T-helper 17 cell (primary cell): ENCODE measurements around the gene CSF1. TPM values are rescaled to one million over a fixed set of nuclear protein-coding genes. Genes with fewer than 3 reads are reported as not detected.

Experiments
- ATAC-seq: fragments of 150-1000 bp; cut with Tn5 transposase; 2 replicates; pipeline ENCODE4 v1.10.0; 2021; ENCODE audit warnings: mild to moderate bottlenecking, moderate library complexity
- DNase-seq, 3 donors: peaks; one replicate each; pipeline versions ENCODE4 v3.0.0 to v3.0.0-alpha.2; 2020 to 2021
- H3K9me3 ChIP-seq: one replicate; pipeline ENCODE4 v1.7.0; 2013; ENCODE audit warnings: low read length, mild to moderate bottlenecking; ENCODE audit not compliant: control insufficient read depth, poor library complexity, severe bottlenecking
- H3K27ac Mint-ChIP-seq: one replicate; pipeline ENCODE4 v1.8.0; 2022; ENCODE audit warnings: mild to moderate bottlenecking, moderate library complexity, mixed read lengths
- H3K27me3 Mint-ChIP-seq: one replicate; pipeline ENCODE4 v1.8.0; 2022; ENCODE audit warnings: mixed read lengths
- H3K36me3 Mint-ChIP-seq: one replicate; pipeline ENCODE4 v1.8.0; 2022; ENCODE audit warnings: low read depth, mixed read lengths
- H3K4me1 Mint-ChIP-seq: one replicate; pipeline ENCODE4 v1.8.0; 2022; ENCODE audit warnings: mild to moderate bottlenecking, mixed read lengths
- H3K4me3 Mint-ChIP-seq: one replicate; pipeline ENCODE4 v1.8.0; 2022; ENCODE audit warnings: mild to moderate bottlenecking, moderate library complexity, mixed read lengths
- total RNA-seq, 4 donors: library from RNA in 2 of 4; stranded (reverse) in 2 of 4; gene quantifications; one replicate each; pipeline ENCODE4 v1.2.3 and lab custom pipeline; 2022 to 2026

CSF1 gene
- total RNA-seq, 2 donors from 2014 or later = 15.4 to 20.3 TPM

DNA sequence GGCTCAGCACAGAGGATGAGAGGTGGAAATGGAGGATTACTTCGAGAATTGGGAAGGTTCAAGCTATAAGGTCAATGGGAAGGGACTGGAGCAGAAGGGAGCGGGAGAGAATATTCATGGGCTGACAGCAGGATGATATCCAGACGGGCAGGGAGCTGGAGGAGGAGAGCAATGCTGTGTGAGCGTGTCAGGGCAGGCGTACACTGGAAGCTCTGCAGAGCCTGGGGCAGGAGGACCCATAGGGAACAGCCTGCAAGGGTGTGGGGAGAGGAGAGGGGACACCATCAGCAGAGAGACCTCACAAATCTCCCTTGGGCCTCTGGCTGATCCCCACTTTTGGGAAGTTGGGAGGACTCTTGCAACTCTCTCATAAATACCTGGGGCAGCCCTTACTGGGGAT is 13.7 kb downstream of the CSF1 start:
- no peaks in the 10 kb centered on the region for H3K9me3 ChIP-seq
- ATAC-seq = no peak
- peaks cover 18% of the 10 kb centered on the region for H3K4me1 Mint-ChIP-seq
- DNase-seq = no peak
- peaks cover 22% of the 10 kb centered on the region for H3K36me3 Mint-ChIP-seq
- no peaks in the 10 kb centered on the region for H3K27me3 Mint-ChIP-seq
- no peak overlapping the region for H3K27ac Mint-ChIP-seq
- H3K4me3 Mint-ChIP-seq = no peak overlapping the region

DNA sequence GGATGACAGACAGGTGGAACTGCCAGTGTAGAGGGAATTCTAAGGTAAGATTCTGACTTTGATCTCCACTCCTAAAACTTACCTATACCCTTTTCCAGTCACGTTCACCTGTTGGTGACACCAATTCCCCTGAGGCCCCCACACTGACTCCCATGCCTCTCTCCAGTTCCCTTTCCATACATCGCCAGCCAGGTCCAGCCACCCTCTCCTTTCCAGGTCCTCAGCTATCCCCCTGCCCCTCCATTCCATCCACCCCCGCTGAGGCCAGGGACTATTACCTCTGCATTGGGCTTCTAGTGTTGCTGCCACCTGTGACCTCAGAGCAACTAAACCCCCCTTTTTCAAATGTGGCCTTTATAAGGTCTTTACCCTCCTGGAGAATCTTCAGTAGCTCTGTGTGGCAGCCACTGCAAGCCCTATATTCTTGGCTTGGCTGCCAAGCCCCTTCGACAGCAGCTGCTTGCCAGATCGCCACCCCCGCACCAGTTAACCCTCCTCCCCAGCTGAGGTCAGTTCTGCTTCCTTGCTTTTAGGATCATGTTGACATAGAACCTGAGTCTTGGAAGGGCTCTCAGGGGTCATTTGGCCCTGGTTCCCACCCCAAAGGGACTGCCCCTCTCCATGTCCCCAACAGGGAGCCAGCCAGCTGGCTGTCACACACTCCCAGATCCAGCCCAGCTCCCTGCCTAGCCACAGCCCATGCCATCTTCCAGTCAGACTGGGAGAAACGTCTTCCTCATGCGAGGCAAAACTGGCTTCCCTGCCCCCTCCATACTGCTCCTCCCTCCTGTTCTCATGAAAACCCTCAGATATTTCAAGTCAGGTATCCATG is 14.7 kb downstream of the CSF1 start:
- H3K36me3 Mint-ChIP-seq = peaks cover 23% of the 10 kb centered on the region
- no peak overlapping the region for H3K4me3 Mint-ChIP-seq
- no peaks in the 10 kb centered on the region for H3K9me3 ChIP-seq
- H3K27me3 Mint-ChIP-seq = no peaks in the 10 kb centered on the region
- H3K27ac Mint-ChIP-seq = peak overlapping the region; percentile 42
- DNase-seq (no peak), ATAC-seq (no peak)
- peaks cover 16% of the 10 kb centered on the region for H3K4me1 Mint-ChIP-seq

DNA sequence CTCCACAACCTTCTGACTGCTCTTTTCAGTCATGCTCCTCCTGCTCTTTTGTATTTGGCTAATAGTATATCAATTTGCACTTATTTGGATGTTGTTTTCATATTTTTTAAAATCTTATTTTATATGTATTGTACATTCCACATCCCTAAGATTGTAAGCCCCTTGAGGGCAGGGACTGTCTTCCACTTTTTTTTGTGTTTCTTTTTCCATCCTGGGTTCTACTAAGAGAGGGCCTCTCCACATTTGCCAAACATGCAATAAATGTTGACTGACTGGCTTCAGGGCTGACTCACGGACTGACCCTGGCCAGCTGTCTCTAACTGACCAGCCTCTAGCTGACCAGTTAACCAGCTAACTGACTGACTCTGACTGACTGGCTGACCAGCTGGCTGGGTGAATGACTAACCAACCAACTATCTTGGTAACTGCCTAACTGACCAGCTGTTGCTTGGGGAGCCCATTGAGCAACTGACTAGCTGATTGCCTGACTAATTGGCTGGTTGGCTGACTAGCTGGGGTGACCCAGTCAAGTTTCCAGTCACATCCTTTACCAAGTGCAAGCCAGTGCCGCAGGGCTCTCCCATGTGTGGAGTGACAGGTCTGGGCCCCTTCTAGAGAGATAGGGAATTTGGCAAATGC is 16.1 kb downstream of the CSF1 start:
- no peak overlapping the region for H3K4me3 Mint-ChIP-seq
- H3K4me1 Mint-ChIP-seq = peaks cover 9% of the 10 kb centered on the region
- ATAC-seq (no peak), DNase-seq (no peak)
- H3K27me3 Mint-ChIP-seq = no peaks in the 10 kb centered on the region
- H3K9me3 ChIP-seq = no peaks in the 10 kb centered on the region
- peaks cover 15% of the 10 kb centered on the region for H3K36me3 Mint-ChIP-seq
- H3K27ac Mint-ChIP-seq = no peak overlapping the region

DNA sequence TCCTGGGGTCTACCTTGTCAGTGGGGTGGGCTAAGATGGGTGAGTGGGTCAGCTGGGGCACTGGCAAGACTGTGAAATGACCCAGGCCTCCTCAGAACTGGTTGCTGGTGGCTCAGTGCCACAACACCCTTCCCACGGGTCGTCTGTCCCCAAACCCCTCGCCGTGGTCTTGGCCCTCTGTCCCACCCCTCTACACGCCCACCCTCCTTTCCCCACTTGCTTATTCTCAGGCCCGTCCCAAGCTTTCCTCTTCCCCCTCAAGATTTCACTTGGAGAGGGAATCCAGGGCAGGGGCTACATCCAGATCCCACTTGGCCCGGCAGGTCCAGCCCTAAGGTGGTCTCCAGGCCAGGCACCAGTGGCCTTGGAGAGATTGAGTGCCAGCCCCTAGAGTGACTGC is 16.7 kb downstream of the CSF1 start:
- Mint-ChIP-seq H3K27me3 (no peaks in the 10 kb centered on the region), H3K27ac (no peak overlapping the region), H3K4me3 (no peak overlapping the region), H3K4me1 (peaks cover 9% of the 10 kb centered on the region), H3K36me3 (peaks cover 15% of the 10 kb centered on the region)
- H3K9me3 ChIP-seq = no peaks in the 10 kb centered on the region
- ATAC-seq (no peak), DNase-seq (no peak)

DNA sequence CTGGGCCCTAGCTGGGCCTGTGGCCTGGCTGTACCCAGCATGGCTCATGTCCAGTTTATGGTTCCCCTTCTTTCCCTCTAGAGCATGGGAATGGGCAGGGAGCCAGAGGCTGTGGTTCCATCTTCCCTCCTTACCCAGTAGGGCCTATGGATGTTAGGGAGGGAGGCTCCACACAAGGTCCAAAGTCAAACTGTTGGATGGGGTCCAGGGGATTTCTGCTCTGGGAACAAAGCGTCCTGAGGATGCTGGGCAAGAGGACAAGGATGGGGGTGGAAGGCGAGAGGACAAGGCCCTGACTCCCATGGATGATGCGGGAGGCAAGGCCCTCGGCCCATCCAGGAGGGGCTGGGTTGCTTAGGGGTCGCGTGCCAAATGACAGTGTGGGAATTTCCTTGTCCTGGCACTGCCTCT is 17.3 kb downstream of the CSF1 start:
- DNase-seq (no peak), ATAC-seq (no peak)
- H3K27me3 Mint-ChIP-seq = no peaks in the 10 kb centered on the region
- H3K4me1 Mint-ChIP-seq = peaks cover 7% of the 10 kb centered on the region
- H3K27ac Mint-ChIP-seq = no peak overlapping the region
- no peak overlapping the region for H3K4me3 Mint-ChIP-seq
- peaks cover 13% of the 10 kb centered on the region for H3K36me3 Mint-ChIP-seq
- no peaks in the 10 kb centered on the region for H3K9me3 ChIP-seq

DNA sequence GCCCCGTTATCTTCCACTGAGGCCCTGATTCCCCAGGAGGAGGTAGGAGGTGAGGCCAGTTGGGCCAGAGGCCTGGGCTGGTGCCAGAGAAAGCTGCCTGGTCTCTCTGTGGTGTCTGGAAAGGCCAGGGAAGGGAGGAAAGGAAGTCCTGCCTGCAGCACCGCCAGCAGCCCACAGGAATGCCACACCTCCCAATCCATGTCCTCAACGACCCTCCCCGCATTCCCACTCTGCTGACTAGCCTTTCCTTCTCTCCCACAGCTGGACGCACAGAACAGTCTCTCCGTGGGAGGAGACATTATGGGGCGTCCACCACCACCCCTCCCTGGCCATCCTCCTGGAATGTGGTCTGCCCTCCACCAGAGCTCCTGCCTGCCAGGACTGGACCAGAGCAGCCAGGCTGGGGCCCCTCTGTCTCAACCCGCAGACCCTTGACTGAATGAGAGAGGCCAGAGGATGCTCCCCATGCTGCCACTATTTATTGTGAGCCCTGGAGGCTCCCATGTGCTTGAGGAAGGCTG is 18.0 kb downstream of the CSF1 start:
- H3K9me3 ChIP-seq = no peaks in the 10 kb centered on the region
- DNase-seq = no peak
- Mint-ChIP-seq H3K27ac (no peak overlapping the region), H3K27me3 (no peaks in the 10 kb centered on the region), H3K36me3 (peaks cover 12% of the 10 kb centered on the region), H3K4me1 (peaks cover 6% of the 10 kb centered on the region), H3K4me3 (no peak overlapping the region)
- ATAC-seq = no peak

DNA sequence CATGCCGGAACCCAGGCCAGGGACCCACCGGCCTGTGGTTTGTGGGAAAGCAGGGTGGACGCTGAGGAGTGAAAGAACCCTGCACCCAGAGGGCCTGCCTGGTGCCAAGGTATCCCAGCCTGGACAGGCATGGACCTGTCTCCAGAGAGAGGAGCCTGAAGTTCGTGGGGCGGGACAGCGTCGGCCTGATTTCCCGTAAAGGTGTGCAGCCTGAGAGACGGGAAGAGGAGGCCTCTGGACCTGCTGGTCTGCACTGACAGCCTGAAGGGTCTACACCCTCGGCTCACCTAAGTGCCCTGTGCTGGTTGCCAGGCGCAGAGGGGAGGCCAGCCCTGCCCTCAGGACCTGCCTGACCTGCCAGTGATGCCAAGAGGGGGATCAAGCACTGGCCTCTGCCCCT is 18.5 kb downstream of the CSF1 start:
- Mint-ChIP-seq H3K4me3 (no peak overlapping the region), H3K4me1 (peaks cover 6% of the 10 kb centered on the region), H3K27ac (no peak overlapping the region), H3K36me3 (peaks cover 12% of the 10 kb centered on the region), H3K27me3 (no peaks in the 10 kb centered on the region)
- DNase-seq (no peak), ATAC-seq (no peak)
- no peaks in the 10 kb centered on the region for H3K9me3 ChIP-seq

DNA sequence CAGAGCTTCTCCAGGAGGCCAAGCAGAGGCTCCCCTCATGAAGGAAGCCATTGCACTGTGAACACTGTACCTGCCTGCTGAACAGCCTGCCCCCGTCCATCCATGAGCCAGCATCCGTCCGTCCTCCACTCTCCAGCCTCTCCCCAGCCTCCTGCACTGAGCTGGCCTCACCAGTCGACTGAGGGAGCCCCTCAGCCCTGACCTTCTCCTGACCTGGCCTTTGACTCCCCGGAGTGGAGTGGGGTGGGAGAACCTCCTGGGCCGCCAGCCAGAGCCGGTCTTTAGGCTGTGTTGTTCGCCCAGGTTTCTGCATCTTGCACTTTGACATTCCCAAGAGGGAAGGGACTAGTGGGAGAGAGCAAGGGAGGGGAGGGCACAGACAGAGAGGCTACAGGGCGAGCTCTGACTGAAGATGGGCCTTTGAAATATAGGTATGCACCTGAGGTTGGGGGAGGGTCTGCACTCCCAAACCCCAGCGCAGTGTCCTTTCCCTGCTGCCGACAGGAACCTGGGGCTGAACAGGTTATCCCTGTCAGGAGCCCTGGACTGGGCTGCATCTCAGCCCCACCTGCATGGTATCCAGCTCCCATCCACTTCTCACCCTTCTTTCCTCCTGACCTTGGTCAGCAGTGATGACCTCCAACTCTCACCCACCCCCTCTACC is 19.1 kb downstream of the CSF1 start:
- H3K4me1 Mint-ChIP-seq = peaks cover 6% of the 10 kb centered on the region
- H3K27ac Mint-ChIP-seq = no peak overlapping the region
- H3K9me3 ChIP-seq = no peaks in the 10 kb centered on the region
- H3K27me3 Mint-ChIP-seq = no peaks in the 10 kb centered on the region
- H3K4me3 Mint-ChIP-seq = no peak overlapping the region
- ATAC-seq (no peak), DNase-seq (no peak)
- H3K36me3 Mint-ChIP-seq = peaks cover 9% of the 10 kb centered on the region

DNA sequence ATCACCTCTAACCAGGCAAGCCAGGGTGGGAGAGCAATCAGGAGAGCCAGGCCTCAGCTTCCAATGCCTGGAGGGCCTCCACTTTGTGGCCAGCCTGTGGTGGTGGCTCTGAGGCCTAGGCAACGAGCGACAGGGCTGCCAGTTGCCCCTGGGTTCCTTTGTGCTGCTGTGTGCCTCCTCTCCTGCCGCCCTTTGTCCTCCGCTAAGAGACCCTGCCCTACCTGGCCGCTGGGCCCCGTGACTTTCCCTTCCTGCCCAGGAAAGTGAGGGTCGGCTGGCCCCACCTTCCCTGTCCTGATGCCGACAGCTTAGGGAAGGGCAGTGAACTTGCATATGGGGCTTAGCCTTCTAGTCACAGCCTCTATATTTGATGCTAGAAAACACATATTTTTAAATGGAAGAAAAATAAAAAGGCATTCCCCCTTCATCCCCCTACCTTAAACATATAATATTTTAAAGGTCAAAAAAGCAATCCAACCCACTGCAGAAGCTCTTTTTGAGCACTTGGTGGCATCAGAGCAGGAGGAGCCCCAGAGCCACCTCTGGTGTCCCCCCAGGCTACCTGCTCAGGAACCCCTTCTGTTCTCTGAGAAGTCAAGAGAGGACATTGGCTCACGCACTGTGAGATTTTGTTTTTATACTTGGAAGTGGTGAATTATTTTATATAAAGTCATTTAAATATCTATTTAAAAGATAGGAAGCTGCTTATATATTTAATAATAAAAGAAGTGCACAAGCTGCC is 19.8 kb downstream of the CSF1 start:
- ATAC-seq (no peak), DNase-seq (no peak)
- no peak overlapping the region for H3K27ac Mint-ChIP-seq
- no peaks in the 10 kb centered on the region for H3K9me3 ChIP-seq
- peaks cover 4% of the 10 kb centered on the region for H3K36me3 Mint-ChIP-seq
- no peaks in the 10 kb centered on the region for H3K27me3 Mint-ChIP-seq
- peaks cover 6% of the 10 kb centered on the region for H3K4me1 Mint-ChIP-seq
- H3K4me3 Mint-ChIP-seq = no peak overlapping the region

DNA sequence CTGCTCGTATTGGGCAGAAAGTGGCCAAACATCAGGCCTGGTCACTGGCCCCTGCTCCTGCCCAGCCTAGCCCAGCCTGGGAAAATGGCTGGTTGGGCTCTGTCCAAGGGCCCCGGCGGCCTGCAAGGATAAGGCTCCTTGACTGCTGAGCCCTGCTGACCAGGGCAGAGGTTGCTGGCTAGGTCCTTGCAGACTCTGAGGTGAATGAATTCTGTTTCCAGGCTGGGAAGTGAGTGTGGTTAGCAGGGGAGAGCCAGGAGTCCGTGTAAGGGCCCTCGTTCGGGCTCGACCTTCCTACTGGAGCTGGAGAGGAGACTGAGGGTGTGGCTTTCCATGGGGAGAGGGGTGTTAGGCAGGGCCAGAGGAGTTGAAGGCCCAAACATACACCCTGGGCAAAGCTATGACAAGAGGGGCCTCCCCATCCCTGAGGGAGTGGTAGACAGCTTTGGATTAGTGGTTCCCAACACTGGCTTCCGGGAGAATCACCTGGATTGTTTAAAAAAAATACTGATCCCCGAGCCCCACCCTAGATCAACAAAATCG is 20.6 kb downstream of the CSF1 start:
- ATAC-seq (no peak), DNase-seq (no peak)
- peaks cover 6% of the 10 kb centered on the region for H3K4me1 Mint-ChIP-seq
- no peak overlapping the region for H3K27ac Mint-ChIP-seq
- no peaks in the 10 kb centered on the region for H3K27me3 Mint-ChIP-seq
- H3K4me3 Mint-ChIP-seq = no peak overlapping the region
- H3K36me3 Mint-ChIP-seq = peaks cover 3% of the 10 kb centered on the region
- no peaks in the 10 kb centered on the region for H3K9me3 ChIP-seq

DNA sequence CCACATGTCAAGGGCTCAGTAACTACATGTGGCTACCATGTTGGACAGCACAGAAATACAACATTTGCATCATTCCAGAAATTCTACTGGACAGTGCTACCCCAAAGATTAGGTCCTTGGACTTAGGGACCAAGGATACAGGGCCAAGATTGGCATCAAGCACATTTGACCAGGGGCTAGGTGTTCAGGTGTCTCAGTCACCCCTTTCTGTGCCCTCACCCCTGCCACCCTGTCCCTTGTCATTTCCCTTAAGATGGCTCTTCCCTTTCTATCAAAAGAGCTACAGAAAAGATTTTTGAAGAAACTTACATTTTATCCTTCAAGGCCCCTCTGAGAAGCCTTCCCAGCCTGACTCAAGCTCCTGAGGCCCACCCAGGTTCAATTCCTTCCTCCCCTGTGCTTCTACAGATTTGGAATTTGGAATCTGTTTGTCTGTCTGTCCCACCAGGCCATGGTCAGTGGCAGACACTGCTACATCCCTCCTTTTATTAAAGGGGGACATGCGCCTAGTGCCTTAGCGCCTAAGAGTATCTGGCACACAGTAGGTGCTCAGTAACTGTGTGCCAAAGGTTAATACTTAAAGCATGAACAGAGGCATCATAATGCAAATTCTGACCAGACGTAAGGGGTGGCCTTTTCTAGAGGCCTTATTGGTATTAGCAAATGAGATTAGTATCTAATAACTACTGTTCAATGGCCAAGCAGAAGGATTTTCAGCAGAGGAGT is 21.4 kb downstream of the CSF1 start:
- no peak overlapping the region for H3K4me3 Mint-ChIP-seq
- H3K36me3 Mint-ChIP-seq = peaks cover 2% of the 10 kb centered on the region
- peaks cover 6% of the 10 kb centered on the region for H3K4me1 Mint-ChIP-seq
- peak overlapping the region; percentile 17 for H3K27ac Mint-ChIP-seq
- no peaks in the 10 kb centered on the region for H3K9me3 ChIP-seq
- no peak for ATAC-seq
- DNase-seq = no peak
- H3K27me3 Mint-ChIP-seq = no peaks in the 10 kb centered on the region

DNA sequence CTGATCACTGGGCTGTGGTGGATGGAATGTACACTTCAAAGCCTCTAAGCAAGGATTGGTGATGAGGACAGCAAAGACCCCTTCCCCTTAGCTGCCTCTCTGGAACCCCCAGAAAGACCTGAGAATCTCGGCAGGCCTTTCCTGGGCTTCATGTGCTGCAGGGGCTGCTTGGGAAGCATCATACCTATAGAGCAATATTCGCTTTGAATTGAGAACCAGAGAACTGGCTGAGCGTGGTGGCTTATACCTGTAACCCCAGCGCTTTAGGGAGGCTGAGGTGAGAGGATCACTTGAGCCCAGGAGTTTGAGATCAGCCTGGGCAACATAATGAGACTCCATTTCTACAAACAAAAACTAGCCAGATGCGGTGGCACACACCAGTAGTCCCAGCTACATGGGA is 22.0 kb downstream of the CSF1 start:
- no peak for DNase-seq
- no peaks in the 10 kb centered on the region for H3K27me3 Mint-ChIP-seq
- peak overlapping the region; percentile 17 for H3K27ac Mint-ChIP-seq
- ATAC-seq = no peak
- no peaks in the 10 kb centered on the region for H3K9me3 ChIP-seq
- peaks cover 6% of the 10 kb centered on the region for H3K4me1 Mint-ChIP-seq
- no peak overlapping the region for H3K4me3 Mint-ChIP-seq
- H3K36me3 Mint-ChIP-seq = peaks cover 2% of the 10 kb centered on the region
